ENCODE data around the gene SBK1.
"Not testable (repeated sequence)": the region's sequence is repeated elsewhere in the genome, so short reads cannot be mapped to it uniquely, and the experiment has no call there.

Gene SBK1

DNA sequence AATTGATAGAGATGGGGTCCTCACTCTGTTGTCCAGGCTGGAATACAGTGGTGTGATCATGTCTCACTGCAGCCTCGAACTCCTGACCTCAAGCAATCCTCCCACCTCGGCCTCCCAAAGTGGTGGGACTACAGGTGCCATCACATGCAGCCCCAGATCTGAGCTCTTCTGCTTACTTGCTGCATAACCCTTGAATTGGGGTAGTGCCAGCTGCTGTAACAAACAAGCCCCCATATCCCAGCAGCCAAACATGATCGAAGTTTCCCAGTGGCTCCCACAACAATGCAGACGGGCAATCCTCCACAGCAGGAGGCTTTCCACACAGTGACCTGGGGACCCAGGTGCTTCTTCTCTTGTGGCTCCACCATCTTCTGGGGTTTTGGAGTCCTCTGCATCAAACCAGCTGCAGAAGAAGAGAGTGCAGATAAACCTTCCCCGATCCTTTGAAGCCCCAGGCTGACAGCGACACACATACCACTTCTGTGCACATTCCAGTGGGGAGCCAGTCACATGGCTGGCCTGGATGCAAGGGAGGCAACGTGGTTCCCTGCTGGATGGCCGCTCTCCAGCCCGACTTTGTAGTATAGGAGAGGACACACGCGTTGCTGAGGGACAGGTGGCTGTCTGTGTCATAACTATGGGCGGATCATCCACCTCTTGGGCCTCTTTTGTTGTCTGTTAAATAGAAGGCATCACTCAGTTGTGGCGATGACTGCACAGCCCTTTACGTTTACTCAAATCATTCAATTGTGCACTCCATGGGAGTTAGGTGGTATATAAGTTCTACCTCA, 16.7 kb downstream of the SBK1 start:
- no peak for DNase-seq (ENCODE audit: low read depth, low spot score)

DNA sequence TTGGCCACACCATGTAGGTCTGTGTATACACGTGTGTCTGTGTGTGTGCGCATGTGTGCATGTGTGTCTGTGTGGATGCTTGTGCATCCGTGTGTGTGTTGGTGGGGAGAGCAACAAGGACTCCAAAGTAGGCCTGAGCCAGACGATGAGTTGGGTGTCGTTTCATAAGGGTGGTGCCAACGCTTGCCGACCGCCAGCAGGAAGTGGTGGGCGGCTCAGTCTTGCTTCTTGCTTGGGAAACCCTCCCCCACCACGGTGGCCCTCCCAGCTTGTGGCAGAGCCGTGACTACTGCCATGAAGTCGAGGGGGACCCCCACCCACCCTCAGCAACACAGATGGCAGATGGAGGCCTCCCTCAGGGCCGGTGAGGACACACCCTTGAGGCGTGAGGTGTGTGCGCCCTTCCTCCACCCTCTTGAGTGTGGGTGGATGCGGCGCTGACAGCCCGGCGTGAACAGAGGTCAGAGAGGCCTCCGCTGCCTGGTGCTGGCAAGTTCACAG, 17.5 kb downstream of the SBK1 start:
- DNase-seq (ENCODE audit: low read depth, low spot score), result no peak

DNA sequence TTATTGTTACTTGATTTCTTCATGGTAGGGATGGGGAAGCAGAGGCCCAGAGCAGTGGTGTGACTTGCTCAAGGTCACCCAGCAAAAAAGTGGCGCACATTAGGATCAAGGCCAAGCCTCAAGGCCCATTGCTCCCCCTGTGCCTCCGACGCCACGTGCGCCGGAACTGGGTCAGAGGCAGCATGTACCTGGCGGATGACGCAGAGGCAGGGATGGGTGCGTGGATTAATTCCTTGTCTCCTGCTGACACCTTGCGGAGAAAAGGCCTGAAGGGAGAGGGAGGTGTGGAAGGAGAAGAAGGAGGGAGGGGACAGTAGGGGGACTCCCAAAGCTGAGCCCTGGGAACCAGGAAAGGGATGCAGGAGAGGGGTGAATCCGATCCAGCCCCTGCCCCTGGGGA, 18.5 kb downstream of the SBK1 start:
- DNase-seq (ENCODE audit: low read depth, low spot score), result no peak

- no peak for DNase-seq (ENCODE audit: low read depth, low spot score)
Measured at GRCh38 chr16:28311413-28311812, 19.1 kb downstream of the SBK1 start.

- DNase-seq (ENCODE audit: low read depth, low spot score), result no peak
Measured at GRCh38 chr16:28311913-28312312, 19.6 kb downstream of the SBK1 start.

GRCh38 chr16:28312327-28312726, 20.0 kb downstream of the SBK1 start:
- DNase-seq (ENCODE audit: low read depth, low spot score), result no peak

DNA sequence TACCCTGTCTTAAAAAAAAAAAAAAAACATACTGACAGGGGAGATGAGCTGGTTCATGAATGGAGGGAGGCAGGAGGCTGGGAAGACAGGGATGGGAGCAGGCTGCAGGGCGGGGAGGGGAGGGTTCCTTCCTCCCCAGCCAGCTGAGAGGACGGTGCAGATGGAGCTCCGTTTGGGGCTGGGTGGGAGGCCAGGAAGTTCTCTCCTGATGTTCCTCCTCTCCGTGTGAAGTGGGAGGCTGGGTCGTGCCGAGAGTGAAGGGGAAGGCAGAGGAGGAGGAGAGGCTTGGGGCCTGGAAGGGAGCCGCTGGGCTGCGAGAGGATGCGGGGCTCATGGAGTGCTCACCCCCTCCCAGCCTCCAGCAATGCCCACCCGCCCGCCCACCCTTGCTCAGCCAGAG, 21.3 kb downstream of the SBK1 start:
- DNase-seq (ENCODE audit: low read depth, low spot score), result no peak

DNA sequence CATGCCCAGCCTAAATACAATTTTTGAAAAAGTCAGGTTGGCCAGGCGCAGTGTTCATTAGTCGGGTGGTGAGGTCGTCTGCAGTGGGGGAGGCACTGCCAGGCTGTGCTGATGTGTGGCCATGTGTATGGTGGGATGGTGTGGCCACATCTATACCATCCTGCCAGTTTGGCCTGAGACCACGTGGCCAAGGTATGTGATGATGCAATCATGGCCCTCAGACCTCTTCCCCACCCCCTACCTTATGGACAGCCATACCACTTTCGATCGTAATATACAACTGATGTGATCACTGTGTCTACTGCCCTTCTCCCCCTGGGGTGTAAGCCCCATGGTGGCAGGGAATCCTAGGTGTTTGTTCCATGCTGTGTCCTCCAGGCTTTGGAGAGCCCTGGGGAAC, 23.7 kb downstream of the SBK1 start:
- no peak for DNase-seq (ENCODE audit: low read depth, low spot score)

- DNase-seq (ENCODE audit: low read depth, low spot score), result peak; percentile 75
Measured at GRCh38 chr16:28317040-28317880, 24.9 kb downstream of the SBK1 start.

GRCh38 chr16:28318042-28318744, 25.9 kb downstream of the SBK1 start:
- DNase-seq (ENCODE audit: low read depth, low spot score), result no peak

GRCh38 chr16:28319476-28320022, 27.2 kb downstream of the SBK1 start:
- DNase-seq (ENCODE audit: low read depth, low spot score), result no peak

GRCh38 chr16:28320023-28320561, 27.8 kb downstream of the SBK1 start:
- DNase-seq (ENCODE audit: low read depth, low spot score), result no peak

- no peak for DNase-seq (ENCODE audit: low read depth, low spot score)
Measured at GRCh38 chr16:28320741-28321140, 28.4 kb downstream of the SBK1 start.

- peak; percentile 53 for DNase-seq (ENCODE audit: low read depth, low spot score)
Measured at GRCh38 chr16:28321700-28322411, 29.5 kb downstream of the SBK1 start.

DNA sequence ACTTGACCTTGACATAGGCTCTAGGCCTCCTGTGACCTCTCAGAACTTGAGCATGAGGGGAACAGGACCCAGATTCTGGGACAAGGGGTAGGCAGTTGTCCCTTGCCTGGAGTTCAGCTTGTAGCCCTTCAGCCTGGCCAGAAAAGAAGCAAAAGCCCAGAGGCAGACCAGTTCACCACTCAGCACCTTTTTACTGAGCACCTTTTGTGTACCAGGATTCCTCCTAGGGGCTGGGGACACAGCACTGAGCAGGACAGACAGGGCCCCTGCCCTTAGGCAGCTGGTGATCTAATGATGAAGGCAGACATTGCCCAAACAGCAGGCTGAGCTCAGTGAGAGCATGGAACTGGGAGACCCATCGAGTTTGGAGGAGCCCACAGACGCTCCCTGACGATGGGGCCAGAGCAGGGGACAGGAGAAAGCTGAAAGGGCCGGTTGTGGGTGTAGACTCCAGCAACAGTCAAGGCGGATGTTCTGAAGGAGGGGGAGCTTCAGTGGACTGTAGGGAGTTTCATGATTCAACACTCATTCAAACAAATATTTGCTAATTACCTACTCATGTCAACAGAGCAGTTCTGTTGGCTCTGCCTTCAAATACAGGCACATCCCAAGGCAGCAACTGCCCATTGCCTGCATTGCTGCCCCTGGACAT, 32.0 kb downstream of the SBK1 start:
- no peak for DNase-seq (ENCODE audit: low read depth, low spot score)

- no peak for DNase-seq (ENCODE audit: low read depth, low spot score)
Measured at GRCh38 chr16:28324887-28325279, 32.6 kb downstream of the SBK1 start.

DNA sequence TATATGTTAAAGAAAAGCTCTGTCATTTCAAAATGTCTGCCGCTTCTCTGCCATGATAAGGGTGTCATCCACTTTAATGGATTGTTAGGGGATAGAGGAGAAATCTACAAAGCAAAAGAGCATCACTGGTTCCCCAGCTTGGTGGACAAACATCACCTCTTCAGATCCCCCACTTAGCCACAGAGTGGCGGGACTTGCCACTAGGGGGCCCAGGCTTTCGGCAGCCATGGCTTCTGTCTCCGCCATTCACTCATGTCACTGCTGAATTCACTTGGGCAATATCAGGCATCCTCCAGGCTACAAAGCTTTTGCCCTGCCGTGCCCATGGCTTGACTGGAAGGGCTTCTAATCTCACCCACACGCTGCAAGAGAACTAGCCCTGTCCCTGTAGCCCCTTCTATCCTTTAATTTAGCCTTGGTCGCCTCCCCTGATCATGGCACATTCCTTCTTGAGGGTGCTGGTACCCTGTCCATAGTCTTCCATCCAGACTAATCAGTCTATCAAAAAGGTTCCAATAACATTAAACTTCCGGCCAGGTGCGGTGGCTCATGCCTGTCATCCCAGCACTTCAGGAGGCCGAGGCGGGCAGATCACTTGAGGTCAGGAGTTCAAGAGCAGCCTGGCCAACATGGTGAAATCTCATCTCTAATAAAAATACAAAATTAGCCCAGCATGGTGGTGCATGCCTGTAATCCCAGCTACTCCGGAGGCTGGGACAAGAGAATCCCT, 34.7 kb downstream of the SBK1 start:
- peak; percentile 61 for DNase-seq (ENCODE audit: low read depth, low spot score)

DNA sequence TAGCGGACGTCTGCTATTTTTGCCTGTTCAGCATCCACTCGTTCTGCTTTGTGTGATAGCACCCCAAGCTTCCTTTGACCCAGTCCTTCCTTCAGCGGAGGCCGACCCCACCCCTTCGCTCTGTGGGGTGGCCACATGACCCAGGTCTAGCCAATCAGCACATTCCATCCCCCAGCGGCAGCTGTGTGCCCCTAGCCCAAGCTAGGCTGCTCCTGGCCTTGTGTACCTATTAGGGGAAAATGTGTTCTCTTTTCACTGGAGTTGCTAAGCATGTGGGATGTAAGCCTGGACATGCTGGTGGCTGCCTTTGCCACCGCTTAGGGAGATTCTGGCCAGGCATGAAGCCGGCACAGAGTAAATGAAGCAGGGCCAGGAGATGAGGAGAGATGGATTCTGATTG, 37.9 kb downstream of the SBK1 start:
- not testable (repeated sequence) for DNase-seq (ENCODE audit: low read depth, low spot score)

GRCh38 chr16:28330981-28331380, 38.7 kb downstream of the SBK1 start:
- not testable (repeated sequence) for DNase-seq (ENCODE audit: low read depth, low spot score)

DNA sequence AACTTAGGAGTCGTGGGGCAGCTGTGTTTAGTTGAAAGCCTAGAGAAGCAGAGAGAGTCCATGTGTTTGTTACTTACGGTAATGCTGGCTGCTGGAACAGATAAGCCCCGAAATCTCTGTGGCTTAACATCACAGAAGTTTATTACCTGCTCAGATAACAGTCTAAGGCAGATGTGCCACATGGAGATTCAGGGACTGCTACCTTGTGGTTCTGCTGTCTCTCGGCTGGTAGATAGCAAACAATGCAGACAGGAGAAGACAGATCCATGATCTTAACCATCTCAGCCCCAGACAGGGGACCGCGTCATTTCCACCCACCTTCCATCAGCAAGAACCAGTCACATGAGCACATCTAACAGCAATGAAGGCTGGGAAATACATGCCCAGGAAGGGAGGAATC, 40.3 kb downstream of the SBK1 start:
- DNase-seq (ENCODE audit: low read depth, low spot score), result not testable (repeated sequence)
